Tibial nerve (tissue), 4 donors: Measurements from ENCODE around the gene FOXB2.

ENCODE experiments used
- CTCF ChIP-seq, 5 experiments: fragments of 200-600 bp in 3 of 5; fragments of 450-650 bp in 2 of 5; sonication (generic) in 3 of 5; IDR thresholded peaks; one replicate each; pipeline ENCODE4 v1.5.1; 2016 to 2019; ENCODE audit warnings: antibody characterized with exemption in 5 of 5, mild to moderate bottlenecking in 3 of 5, moderate library complexity in 2 of 5
- EP300 ChIP-seq, 2 donors: sonication (generic); formaldehyde crosslinking; IDR thresholded peaks; one replicate each; pipeline ENCODE4 v1.6.1; 2017; ENCODE audit warnings: antibody characterized with exemption in 2 of 2, mild to moderate bottlenecking in 1 of 2

- TF ChIP-seq CTCF (IDR thresholded peaks at IDR 0.05), result no peak
- TF ChIP-seq EP300 (IDR thresholded peaks at IDR 0.05), result no peak
Measured at GRCh38 chr9:77030045-77030444, 10.6 kb downstream of the FOXB2 start.
